HEK293 (cell line): ENCODE results near the gene SMIM29.

Experiments
- ATF2 ChIP-seq: fragments of 450-650 bp; formaldehyde crosslinking; IDR thresholded peaks from 2 replicates; pipeline ENCODE4 v1.5.1; 2016; ENCODE audit warnings: missing biosample characterization, missing genetic modification characterization, low read depth
- GFI1B ChIP-seq: fragments of 450-650 bp; formaldehyde crosslinking; IDR thresholded peaks from 2 replicates; pipeline ENCODE4 v1.5.1; 2016; ENCODE audit warnings: missing biosample characterization, missing genetic modification characterization
- GLIS1 ChIP-seq: fragments of 450-650 bp; formaldehyde crosslinking; IDR thresholded peaks from 2 replicates; pipeline ENCODE4 v1.5.1; 2016; ENCODE audit warnings: missing biosample characterization, missing genetic modification characterization
- HOXC10 ChIP-seq: sonication (generic); formaldehyde crosslinking; IDR thresholded peaks from 2 replicates; pipeline ENCODE4 v1.8.1; 2023; ENCODE audit warnings: mild to moderate bottlenecking, missing genetic modification reagents
- INSM2 ChIP-seq: fragments of 450-650 bp; formaldehyde crosslinking; IDR thresholded peaks from 2 replicates; pipeline ENCODE4 v1.5.1; 2016; ENCODE audit warnings: missing biosample characterization, missing genetic modification characterization
- PRDM10 ChIP-seq: fragments of 450-650 bp; formaldehyde crosslinking; IDR thresholded peaks from 2 replicates; pipeline ENCODE4 v1.5.1; 2016; ENCODE audit warnings: missing biosample characterization, missing genetic modification characterization
- SP7 ChIP-seq: fragments of 450-650 bp; formaldehyde crosslinking; IDR thresholded peaks from 2 replicates; pipeline ENCODE4 v1.5.1; 2016; ENCODE audit warnings: missing biosample characterization, missing genetic modification characterization
- ZBTB17 ChIP-seq: fragments of 450-650 bp; formaldehyde crosslinking; IDR thresholded peaks from 2 replicates; pipeline ENCODE4 v1.5.1; 2016; ENCODE audit warnings: missing biosample characterization, missing genetic modification characterization
- ZBTB7A ChIP-seq: fragments of 450-650 bp; formaldehyde crosslinking; IDR thresholded peaks from 2 replicates; pipeline ENCODE4 v1.5.1; 2016; ENCODE audit warnings: low read depth, missing biosample characterization, missing genetic modification characterization
- ZNF24 ChIP-seq: fragments of 450-650 bp; formaldehyde crosslinking; IDR thresholded peaks from 2 replicates; pipeline ENCODE4 v1.5.1; 2016; ENCODE audit warnings: missing biosample characterization, missing genetic modification characterization
- ZNF302 ChIP-seq: fragments of 450-650 bp; formaldehyde crosslinking; IDR thresholded peaks from 2 replicates; pipeline ENCODE4 v1.5.1; 2016; ENCODE audit warnings: missing biosample characterization, missing genetic modification characterization, low read depth
- ZNF354C ChIP-seq: fragments of 450-650 bp; formaldehyde crosslinking; IDR thresholded peaks from 2 replicates; pipeline ENCODE4 v1.5.1; 2016; ENCODE audit warnings: missing biosample characterization, missing genetic modification characterization, low read depth, borderline replicate concordance
- ZNF398 ChIP-seq: fragments of 450-650 bp; formaldehyde crosslinking; IDR thresholded peaks from 2 replicates; pipeline ENCODE4 v1.5.1; 2017; ENCODE audit warnings: missing biosample characterization, missing genetic modification characterization
- ZNF558 ChIP-seq: fragments of 450-650 bp; formaldehyde crosslinking; IDR thresholded peaks from 2 replicates; pipeline ENCODE4 v1.5.1; 2016; ENCODE audit warnings: missing biosample characterization, missing genetic modification characterization
- ZNF580 ChIP-seq: fragments of 450-650 bp; formaldehyde crosslinking; IDR thresholded peaks from 2 replicates; pipeline ENCODE4 v1.5.1; 2016; ENCODE audit warnings: missing biosample characterization, missing genetic modification characterization
- ZNF600 ChIP-seq: fragments of 450-650 bp; formaldehyde crosslinking; IDR thresholded peaks from 2 replicates; pipeline ENCODE4 v1.5.1; 2016; ENCODE audit warnings: missing biosample characterization, missing genetic modification characterization
- ZNF670 ChIP-seq: fragments of 450-650 bp; formaldehyde crosslinking; IDR thresholded peaks from 2 replicates; pipeline ENCODE4 v1.5.1; 2016; ENCODE audit warnings: missing biosample characterization, missing genetic modification characterization, low read depth
- ZNF692 ChIP-seq: fragments of 450-650 bp; formaldehyde crosslinking; IDR thresholded peaks from 2 replicates; pipeline ENCODE4 v1.5.1; 2016; ENCODE audit warnings: missing biosample characterization, missing genetic modification characterization
- ZNF768 ChIP-seq: fragments of 450-650 bp; formaldehyde crosslinking; IDR thresholded peaks from 2 replicates; pipeline ENCODE4 v1.5.1; 2018; ENCODE audit warnings: missing biosample characterization, mild to moderate bottlenecking, missing genetic modification characterization
- ZNF843 ChIP-seq: fragments of 450-650 bp; formaldehyde crosslinking; IDR thresholded peaks from 2 replicates; pipeline ENCODE4 v1.5.1; 2016; ENCODE audit warnings: missing biosample characterization, missing genetic modification characterization
- TF ChIP-seq, protein P1 (sequence below): fragments of 450-650 bp; formaldehyde crosslinking; IDR thresholded peaks from 2 replicates; pipeline ENCODE4 v1.5.1; 2017; ENCODE audit warnings: missing biosample characterization, missing genetic modification characterization
- TF ChIP-seq, protein P2 (sequence below): fragments of 450-650 bp; formaldehyde crosslinking; IDR thresholded peaks from 2 replicates; pipeline ENCODE4 v1.5.1; 2016; ENCODE audit warnings: missing biosample characterization, missing genetic modification characterization
- TF ChIP-seq, protein P3 (sequence below): fragments of 450-650 bp; formaldehyde crosslinking; IDR thresholded peaks from 2 replicates; pipeline ENCODE4 v1.5.1; 2016; ENCODE audit warnings: missing biosample characterization, missing genetic modification characterization

The SMIM29 gene

DNA sequence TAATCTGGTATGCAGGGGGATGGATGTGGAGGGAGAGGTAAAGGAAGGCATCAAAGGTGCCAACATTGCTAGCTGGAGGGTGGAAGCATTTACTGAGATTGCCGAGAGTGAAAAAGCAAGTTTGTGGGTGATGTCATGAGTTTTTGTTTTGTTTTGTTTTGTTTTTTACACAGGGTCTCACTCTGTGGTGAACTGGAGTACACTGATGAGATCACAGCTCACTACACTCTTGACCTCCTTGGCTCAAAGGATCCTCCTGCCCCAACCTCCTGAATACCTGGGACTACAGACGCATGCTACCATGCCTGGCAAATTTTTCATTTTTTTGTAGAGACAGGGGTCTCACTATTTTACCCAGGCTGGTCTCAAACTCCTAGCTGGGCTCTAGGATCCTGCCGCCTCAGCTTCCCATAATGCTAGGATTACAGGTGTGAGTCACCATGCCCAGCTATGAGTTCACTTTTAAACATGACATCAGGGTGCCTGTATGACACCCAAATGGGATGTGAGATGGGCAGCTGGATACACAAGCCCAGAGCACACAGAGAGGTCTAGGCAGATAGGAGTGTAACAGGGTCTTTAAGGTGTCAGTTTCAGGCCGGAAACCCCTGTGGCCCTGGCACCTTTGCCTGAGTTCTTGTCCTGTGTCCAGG, 47.2 kb downstream of the SMIM29 start (continued):
- TF ChIP-seq ZNF692 (peak; percentile 55; the same call in 1 of the 2 replicates), GFI1B (tag by site-specific recombination) (no peak), ZNF843 (tag by site-specific recombination) (no peak), SP7 (tag by site-specific recombination) (peak; percentile 48), ZNF580 (no peak), ZNF302 (no peak), HOXC10 (no peak), INSM2 (0 out of 2 replicates have a peak, but pooled peaks have one; percentile 5), GLIS1 (tag by site-specific recombination) (no peak), ZBTB7A (0 out of 2 replicates have a peak, but pooled peaks have one; percentile 20), ZNF354C (no peak), ZNF398 (tag by site-specific recombination) (peak; percentile 70), ZNF558 (tag by site-specific recombination) (peak; percentile 48; the same call in 1 of the 2 replicates), ZNF670 (tag by site-specific recombination) (no peak), PRDM10 (tag by site-specific recombination) (peak; percentile 22; the same call in 1 of the 2 replicates), ATF2 (peak; percentile 84), ZNF24 (peak; percentile 52; the same call in 1 of the 2 replicates), ZBTB17 (tag by site-specific recombination) (0 out of 2 replicates have a peak, but pooled peaks have one; percentile 25), ZNF768 (no peak), ZNF600 (tag by site-specific recombination) (peak; percentile 34; the same call in 1 of the 2 replicates)
- TF ChIP-seq, protein P1, sequence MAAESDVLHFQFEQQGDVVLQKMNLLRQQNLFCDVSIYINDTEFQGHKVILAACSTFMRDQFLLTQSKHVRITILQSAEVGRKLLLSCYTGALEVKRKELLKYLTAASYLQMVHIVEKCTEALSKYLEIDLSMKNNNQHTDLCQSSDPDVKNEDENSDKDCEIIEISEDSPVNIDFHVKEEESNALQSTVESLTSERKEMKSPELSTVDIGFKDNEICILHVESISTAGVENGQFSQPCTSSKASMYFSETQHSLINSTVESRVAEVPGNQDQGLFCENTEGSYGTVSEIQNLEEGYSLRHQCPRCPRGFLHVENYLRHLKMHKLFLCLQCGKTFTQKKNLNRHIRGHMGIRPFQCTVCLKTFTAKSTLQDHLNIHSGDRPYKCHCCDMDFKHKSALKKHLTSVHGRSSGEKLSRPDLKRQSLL (tag by site-specific recombination), result peak; percentile 48; the same call in 1 of the 2 replicates
- TF ChIP-seq, protein P2, sequence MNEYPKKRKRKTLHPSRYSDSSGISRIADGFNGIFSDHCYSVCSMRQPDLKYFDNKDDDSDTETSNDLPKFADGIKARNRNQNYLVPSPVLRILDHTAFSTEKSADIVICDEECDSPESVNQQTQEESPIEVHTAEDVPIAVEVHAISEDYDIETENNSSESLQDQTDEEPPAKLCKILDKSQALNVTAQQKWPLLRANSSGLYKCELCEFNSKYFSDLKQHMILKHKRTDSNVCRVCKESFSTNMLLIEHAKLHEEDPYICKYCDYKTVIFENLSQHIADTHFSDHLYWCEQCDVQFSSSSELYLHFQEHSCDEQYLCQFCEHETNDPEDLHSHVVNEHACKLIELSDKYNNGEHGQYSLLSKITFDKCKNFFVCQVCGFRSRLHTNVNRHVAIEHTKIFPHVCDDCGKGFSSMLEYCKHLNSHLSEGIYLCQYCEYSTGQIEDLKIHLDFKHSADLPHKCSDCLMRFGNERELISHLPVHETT, result peak; percentile 55
- TF ChIP-seq, protein P3, sequence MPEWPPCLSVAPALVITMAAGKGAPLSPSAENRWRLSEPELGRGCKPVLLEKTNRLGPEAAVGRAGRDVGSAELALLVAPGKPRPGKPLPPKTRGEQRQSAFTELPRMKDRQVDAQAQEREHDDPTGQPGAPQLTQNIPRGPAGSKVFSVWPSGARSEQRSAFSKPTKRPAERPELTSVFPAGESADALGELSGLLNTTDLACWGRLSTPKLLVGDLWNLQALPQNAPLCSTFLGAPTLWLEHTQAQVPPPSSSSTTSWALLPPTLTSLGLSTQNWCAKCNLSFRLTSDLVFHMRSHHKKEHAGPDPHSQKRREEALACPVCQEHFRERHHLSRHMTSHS, result no peak
